ENCODE measurements around the gene LRRC18.

- TF ChIP-seq CTCF (IDR thresholded peaks at IDR 0.05) (no peak), POLR2A (IDR thresholded peaks at IDR 0.05) (no peak)
Observed at GRCh38 chr10:48973065-48973464, 33.4 kb upstream of the LRRC18 start.

Measured in uterus (tissue), 2 donors.